NCI-H1436 (cell line): ENCODE data around the gene OGDHL.
"Not testable (repeated sequence)": the region's sequence is repeated elsewhere in the genome, so short reads cannot be mapped to it uniquely, and the experiment has no call there.

Source experiments
- DNase-seq: peaks from one replicate; lab custom pipeline; 2025; lab: John Stamatoyannopoulos, UW

The OGDHL gene

GRCh38 chr10:49756031-49756430 lies 6.1 kb downstream of the OGDHL start:
- DNase-seq, result no peak

- not testable (repeated sequence) for DNase-seq
Measured at GRCh38 chr10:49754951-49755350, 7.2 kb downstream of the OGDHL start.

- no peak for DNase-seq
Measured at GRCh38 chr10:49752584-49752983, 9.5 kb downstream of the OGDHL start.

- DNase-seq, result no peak
Measured at GRCh38 chr10:49751636-49752510, 10.2 kb downstream of the OGDHL start.

- DNase-seq, result no peak
Measured at GRCh38 chr10:49751216-49751615, 10.9 kb downstream of the OGDHL start.

GRCh38 chr10:49750546-49750945 lies 11.6 kb downstream of the OGDHL start:
- no peak for DNase-seq

GRCh38 chr10:49749556-49750491 lies 12.3 kb downstream of the OGDHL start:
- DNase-seq, result no peak

- DNase-seq, result no peak
Measured at GRCh38 chr10:49749144-49749543, 13.0 kb downstream of the OGDHL start.

- DNase-seq, result no peak
Measured at GRCh38 chr10:49748006-49748405, 14.1 kb downstream of the OGDHL start.

- DNase-seq, result no peak
Measured at GRCh38 chr10:49747303-49747646, 14.8 kb downstream of the OGDHL start.

GRCh38 chr10:49746626-49747302 lies 15.4 kb downstream of the OGDHL start:
- DNase-seq, result no peak

- DNase-seq, result no peak
Measured at GRCh38 chr10:49745756-49746155, 16.4 kb downstream of the OGDHL start.

GRCh38 chr10:49744924-49745605 lies 17.1 kb downstream of the OGDHL start:
- no peak for DNase-seq

GRCh38 chr10:49744091-49744685 lies 17.9 kb downstream of the OGDHL start:
- DNase-seq, result no peak

GRCh38 chr10:49743464-49744075 lies 18.6 kb downstream of the OGDHL start:
- no peak for DNase-seq

GRCh38 chr10:49742683-49743463 lies 19.2 kb downstream of the OGDHL start:
- no peak for DNase-seq

GRCh38 chr10:49741108-49741995 lies 20.8 kb downstream of the OGDHL start:
- DNase-seq, result no peak

GRCh38 chr10:49740346-49741107 lies 21.6 kb downstream of the OGDHL start:
- DNase-seq, result no peak
